Measurements from ENCODE around the gene QRSL1.

GRCh38 chr6:106658469-106658868, 29.1 kb downstream of the QRSL1 start:
- TF ChIP-seq CTCF (IDR thresholded peaks at IDR 0.05) = no peak
- no peak for TF ChIP-seq POLR2A (IDR thresholded peaks at IDR 0.05)
